HG02973 (cell line): ENCODE data around the gene AHI1.
A peak's percentile ranks its signal among the peaks of the same experiment; 100 is the strongest.

Source experiments
- ATAC-seq: cut with Tn5 transposase; IDR thresholded peaks from one replicate; pipeline ENCODE4 v1.9.1; 2021; ENCODE audit warnings: moderate library complexity; ENCODE audit not compliant: unreplicated experiment

Gene AHI1

DNA sequence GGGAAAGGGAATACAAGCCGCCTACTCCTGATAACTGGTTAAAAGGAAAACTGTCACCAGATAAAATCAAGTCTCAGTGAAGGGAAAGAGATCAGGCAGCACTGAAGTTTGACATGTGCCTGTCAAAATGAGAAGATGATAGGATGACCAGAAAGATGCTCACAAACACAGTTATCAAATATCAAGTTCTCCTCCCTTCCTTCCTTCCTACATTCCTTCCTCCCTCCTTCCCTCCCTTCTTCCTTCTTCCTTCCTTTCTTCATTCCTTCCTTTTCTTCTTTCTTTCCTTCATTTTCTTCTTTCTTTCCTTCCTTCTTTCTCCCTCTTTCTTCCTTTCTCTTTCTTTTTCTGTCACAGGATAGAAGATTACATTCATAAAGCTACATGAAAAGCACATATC is 261.2 kb downstream of the AHI1 start:
- ATAC-seq, result no peak

DNA sequence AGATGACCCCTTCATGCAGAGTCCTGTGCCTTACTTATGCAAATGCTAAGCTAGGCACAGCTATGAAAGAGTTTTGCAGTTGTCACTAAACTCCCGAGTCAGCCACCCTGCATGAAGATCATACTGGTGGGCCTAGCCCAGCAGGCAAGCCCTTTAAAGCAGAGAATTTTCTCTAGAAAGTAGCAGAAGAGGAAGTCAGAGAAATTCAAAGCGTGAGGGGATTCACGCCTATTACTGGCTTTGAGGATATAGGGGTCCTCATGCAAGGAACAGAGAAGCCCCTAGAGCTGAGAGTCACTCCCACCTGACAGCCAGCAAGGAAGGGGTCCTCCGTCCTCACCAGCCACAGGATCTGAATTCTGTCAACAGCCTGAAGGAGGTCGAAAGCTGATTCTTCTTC is 261.8 kb downstream of the AHI1 start:
- ATAC-seq, result no peak

DNA sequence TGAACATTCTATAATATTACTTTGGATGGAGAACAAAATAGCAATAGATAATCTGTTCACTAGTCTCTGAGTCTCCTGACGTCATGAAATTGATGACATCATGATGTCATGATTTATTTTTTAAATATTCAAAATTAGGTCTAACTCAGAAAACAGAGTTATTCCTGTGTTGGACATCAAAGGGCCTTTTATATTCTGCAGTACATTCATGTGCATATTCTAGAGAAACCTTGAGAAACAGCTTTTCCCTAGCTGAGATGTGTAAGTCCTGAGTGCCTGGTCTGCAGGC is 263.1 kb downstream of the AHI1 start:
- ATAC-seq, result no peak

DNA sequence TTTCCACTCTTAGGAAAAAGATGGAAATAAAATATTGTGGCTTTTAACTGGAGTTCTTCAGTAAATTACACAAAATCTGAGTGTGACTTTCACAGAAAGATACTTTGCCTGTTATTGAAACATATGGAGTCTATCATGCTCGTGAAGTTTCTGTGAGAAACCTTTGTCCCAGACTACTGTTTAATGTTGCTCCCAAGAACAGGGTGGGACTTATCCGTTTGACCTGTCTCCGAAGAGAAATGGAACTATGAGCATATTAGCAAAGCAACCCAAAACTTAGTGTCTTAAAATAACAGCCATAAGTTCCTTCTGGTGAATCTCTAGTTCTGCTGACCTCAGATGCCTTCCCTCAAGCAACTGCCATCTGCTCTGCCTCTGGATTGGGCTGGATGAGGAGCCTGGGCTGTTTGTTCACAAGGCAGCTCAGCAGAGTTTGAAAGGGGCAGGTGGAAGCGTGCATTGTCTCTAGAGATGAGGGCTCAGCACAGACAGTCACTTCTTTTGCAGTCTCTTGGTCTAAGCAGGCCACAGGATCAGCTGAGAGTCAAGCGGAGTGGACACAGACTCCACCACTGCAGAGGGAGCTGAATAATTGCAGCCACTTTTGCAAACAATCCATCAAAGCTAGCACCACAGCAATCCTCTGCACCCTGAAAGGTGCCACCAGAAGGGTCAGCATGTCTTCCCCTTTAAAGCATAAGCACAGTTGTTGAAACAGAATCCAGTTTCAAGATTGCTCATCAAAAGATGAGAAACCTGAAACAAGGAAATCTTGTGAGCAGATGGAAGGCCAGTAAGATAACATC is 263.7 kb downstream of the AHI1 start:
- peak; percentile 62 for ATAC-seq
